ENCODE data around the gene AK5.

DNA sequence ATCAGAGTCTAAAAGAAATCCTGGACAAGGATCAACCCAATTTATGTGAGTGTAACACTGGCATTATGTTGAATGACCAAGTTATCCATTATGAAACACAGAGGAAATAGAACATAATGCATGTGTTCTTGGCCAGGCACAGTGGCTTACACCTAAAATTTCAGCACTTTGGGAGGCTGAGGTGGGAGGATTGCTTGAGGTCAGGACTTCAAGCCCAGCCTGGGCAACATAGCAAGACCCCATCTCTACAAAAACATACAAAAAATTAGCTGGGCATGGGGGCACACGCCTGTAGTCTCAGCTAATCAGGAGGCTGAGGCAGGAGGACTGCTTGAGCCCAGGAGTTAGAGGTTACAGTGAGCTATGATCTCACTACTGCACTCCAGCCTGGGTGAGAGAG, 270.8 kb downstream of the AK5 start:
- TF ChIP-seq, protein P1, sequence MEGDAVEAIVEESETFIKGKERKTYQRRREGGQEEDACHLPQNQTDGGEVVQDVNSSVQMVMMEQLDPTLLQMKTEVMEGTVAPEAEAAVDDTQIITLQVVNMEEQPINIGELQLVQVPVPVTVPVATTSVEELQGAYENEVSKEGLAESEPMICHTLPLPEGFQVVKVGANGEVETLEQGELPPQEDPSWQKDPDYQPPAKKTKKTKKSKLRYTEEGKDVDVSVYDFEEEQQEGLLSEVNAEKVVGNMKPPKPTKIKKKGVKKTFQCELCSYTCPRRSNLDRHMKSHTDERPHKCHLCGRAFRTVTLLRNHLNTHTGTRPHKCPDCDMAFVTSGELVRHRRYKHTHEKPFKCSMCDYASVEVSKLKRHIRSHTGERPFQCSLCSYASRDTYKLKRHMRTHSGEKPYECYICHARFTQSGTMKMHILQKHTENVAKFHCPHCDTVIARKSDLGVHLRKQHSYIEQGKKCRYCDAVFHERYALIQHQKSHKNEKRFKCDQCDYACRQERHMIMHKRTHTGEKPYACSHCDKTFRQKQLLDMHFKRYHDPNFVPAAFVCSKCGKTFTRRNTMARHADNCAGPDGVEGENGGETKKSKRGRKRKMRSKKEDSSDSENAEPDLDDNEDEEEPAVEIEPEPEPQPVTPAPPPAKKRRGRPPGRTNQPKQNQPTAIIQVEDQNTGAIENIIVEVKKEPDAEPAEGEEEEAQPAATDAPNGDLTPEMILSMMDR (IDR thresholded peaks at IDR 0.05): no peak
- TF ChIP-seq POLR2A (IDR thresholded peaks at IDR 0.05): no peak
- TF ChIP-seq EP300 (IDR thresholded peaks at IDR 0.05): no peak
- TF ChIP-seq POLR2AphosphoS5 (IDR thresholded peaks at IDR 0.05): no peak
